CD4-positive, alpha-beta T cell (primary cell): ENCODE data around the gene EGFR. TPM values are rescaled to one million over a fixed set of nuclear protein-coding genes. Genes with fewer than 3 reads are reported as not detected.

Source experiments
- ATAC-seq: fragments of 200-7000 bp; cut with Tn5 transposase; one replicate; pipeline ENCODE4 v1.10.0; 2022; ENCODE audit warnings: mild to moderate bottlenecking; ENCODE audit not compliant: poor library complexity
- CTCF ChIA-PET: fragments of 350-600 bp; sonication (Branson Sonifier 250); formaldehyde crosslinking; loops from one replicate; lab custom pipeline; 2021; ENCODE audit warnings: antibody characterized with exemption, inconsistent platforms; lab: Charles Lee
- POLR2A ChIA-PET: fragments of 350-600 bp; sonication (Branson Sonifier 250); formaldehyde crosslinking; loops from one replicate; lab custom pipeline; 2021; ENCODE audit warnings: antibody characterized with exemption, inconsistent platforms; lab: Charles Lee
- DNase-seq, 14 experiments: peaks; one replicate each; pipeline ENCODE4 v3.0.0-alpha.2; 2013 to 2020; ENCODE audit warnings: mixed read lengths in 2 of 14
- H3K27ac ChIP-seq, 2 donors: one replicate each; pipeline versions ENCODE4 v1.5.1 to v1.7.0; 2013; ENCODE audit warnings: low read length in 2 of 2, low read depth in 1 of 2, mild to moderate bottlenecking in 1 of 2
- H3K27me3 ChIP-seq, 2 experiments: 1 replicate in 1 of 2; 2 replicates in 1 of 2; pipeline versions ENCODE4 v1.6.1 to v1.7.0; 2013; ENCODE audit warnings: low read length in 2 of 2, control low read depth in 1 of 2, mild to moderate bottlenecking in 1 of 2, moderate library complexity in 1 of 2; ENCODE audit not compliant: insufficient read depth in 2 of 2, control insufficient read depth in 1 of 2
- H3K36me3 ChIP-seq: one replicate; pipeline ENCODE4 v1.6.1; 2013; ENCODE audit warnings: low read length, control low read depth; ENCODE audit not compliant: insufficient read depth
- H3K4me1 ChIP-seq: one replicate; pipeline ENCODE4 v1.6.1; 2013; ENCODE audit warnings: low read length, control low read depth; ENCODE audit not compliant: insufficient read depth
- H3K4me3 ChIP-seq: one replicate; pipeline ENCODE4 v1.5.1; 2013; ENCODE audit warnings: mild to moderate bottlenecking, low read length, moderate library complexity
- H3K9me3 ChIP-seq, 2 experiments: 1 replicate in 1 of 2; 2 replicates in 1 of 2; pipeline versions ENCODE4 v1.6.1 to v1.7.0; 2013; ENCODE audit warnings: low read length in 2 of 2, mild to moderate bottlenecking in 2 of 2, control low read depth in 1 of 2, moderate library complexity in 1 of 2; ENCODE audit not compliant: control insufficient read depth in 1 of 2, insufficient read depth in 1 of 2
- H3K27ac Mint-ChIP-seq: one replicate; pipeline ENCODE4 v1.8.0; 2020; ENCODE audit warnings: mixed read lengths
- H3K27me3 Mint-ChIP-seq: one replicate; pipeline ENCODE4 v1.8.0; 2021; ENCODE audit warnings: mixed read lengths
- H3K36me3 Mint-ChIP-seq: one replicate; pipeline ENCODE4 v1.8.0; 2021; ENCODE audit warnings: low read depth, mixed read lengths
- H3K4me1 Mint-ChIP-seq: one replicate; pipeline ENCODE4 v1.8.0; 2021; ENCODE audit warnings: low read depth, mixed read lengths
- H3K4me3 Mint-ChIP-seq: one replicate; pipeline ENCODE4 v1.8.0; 2020; ENCODE audit warnings: mild to moderate bottlenecking, mixed read lengths
- H3K9me3 Mint-ChIP-seq: one replicate; pipeline ENCODE4 v1.8.0; 2020; ENCODE audit warnings: mixed read lengths
- CTCF ChIP-seq: fragments of 200-600 bp; IDR thresholded peaks from one replicate; pipeline ENCODE4 v1.8.0; 2022; ENCODE audit warnings: antibody characterized with exemption, mild to moderate bottlenecking
- intact Hi-C, 2 experiments: fragments of 100-400 bp; cut with DNase I in 1 of 2; cut with micrococcal nuclease in 1 of 2; formaldehyde crosslinking; loops; one replicate each; pipeline versions ENCODE4 v1.15.1 to v1.9.0; 2023 to 2025; cut with DNase I, micrococcal nuclease
- total RNA-seq, 174 experiments: library from RNA in 2 of 174; stranded (reverse) in 2 of 174; gene quantifications; one replicate each; pipeline ENCODE4 v1.2.3 and lab custom pipeline; 2021 to 2026

Gene EGFR
- total RNA-seq, 2 experiments from 2014 or later: not detected

GRCh38 chr7:55117286-55117685, 98.5 kb downstream of the EGFR start:
- H3K9me3 Mint-ChIP-seq: no peaks in the 10 kb centered on the region
- no peak for TF ChIP-seq CTCF
- DNase-seq (no peak), ATAC-seq (no peak)
- Histone ChIP-seq H3K4me3 (no peak overlapping the region), H3K9me3 (peaks cover 0 to 4% of the 10 kb centered on the region in 2 experiments), H3K27ac (no peak overlapping the region), H3K4me1 (no peaks in the 10 kb centered on the region), H3K27me3 (peaks cover 0 to 2% of the 10 kb centered on the region in 2 experiments), H3K36me3 (no peaks in the 10 kb centered on the region)
- intact Hi-C loops: no loop called here
- H3K4me1 Mint-ChIP-seq: no peaks in the 10 kb centered on the region
- no peak overlapping the region for H3K27ac Mint-ChIP-seq
- no peak overlapping the region for H3K4me3 Mint-ChIP-seq
- peaks cover 16% of the 10 kb centered on the region for H3K27me3 Mint-ChIP-seq
- CTCF ChIA-PET: no interaction called here
- POLR2A ChIA-PET: no interaction called here
- H3K36me3 Mint-ChIP-seq: no peaks in the 10 kb centered on the region

- no peak for TF ChIP-seq CTCF
- Mint-ChIP-seq H3K36me3 (no peaks in the 10 kb centered on the region), H3K4me3 (no peak overlapping the region), H3K27me3 (peaks cover 21% of the 10 kb centered on the region), H3K4me1 (no peaks in the 10 kb centered on the region), H3K27ac (no peak overlapping the region), H3K9me3 (no peaks in the 10 kb centered on the region)
- Histone ChIP-seq H3K9me3 (peaks cover 0 to 5% of the 10 kb centered on the region in 2 experiments), H3K4me1 (no peaks in the 10 kb centered on the region), H3K27ac (no peak overlapping the region), H3K27me3 (peaks cover 0 to 2% of the 10 kb centered on the region in 2 experiments), H3K36me3 (no peaks in the 10 kb centered on the region), H3K4me3 (no peak overlapping the region)
- DNase-seq (no peak), ATAC-seq (no peak)
- POLR2A ChIA-PET: no interaction called here
- CTCF ChIA-PET: no interaction called here
- intact Hi-C loops: no loop called here
Observed at GRCh38 chr7:55118426-55118825, 99.6 kb downstream of the EGFR start.

- peaks cover 0 to 2% of the 10 kb centered on the region in 2 experiments for H3K27me3 ChIP-seq
- no peaks in the 10 kb centered on the region for H3K4me1 Mint-ChIP-seq
- POLR2A ChIA-PET: no interaction called here
- intact Hi-C loops: no loop called here
- no peak for DNase-seq
- no peaks in the 10 kb centered on the region for H3K36me3 ChIP-seq
- no peak overlapping the region for H3K27ac Mint-ChIP-seq
- H3K9me3 Mint-ChIP-seq: no peaks in the 10 kb centered on the region
- TF ChIP-seq CTCF: no peak
- H3K4me1 ChIP-seq: no peaks in the 10 kb centered on the region
- CTCF ChIA-PET: no interaction called here
- no peak for ATAC-seq
- no peak overlapping the region for H3K4me3 ChIP-seq
- peaks cover 0 to 5% of the 10 kb centered on the region in 2 experiments for H3K9me3 ChIP-seq
- peaks cover 30% of the 10 kb centered on the region for H3K27me3 Mint-ChIP-seq
- H3K4me3 Mint-ChIP-seq: no peak overlapping the region
- no peak overlapping the region for H3K27ac ChIP-seq
- no peaks in the 10 kb centered on the region for H3K36me3 Mint-ChIP-seq
Observed at GRCh38 chr7:55119571-55119970, 100.8 kb downstream of the EGFR start.
